Subcutaneous abdominal adipose tissue (tissue), 5 donors: ENCODE measurements around the gene RFPL3.

Experiments
- H3K27ac ChIP-seq: one replicate; pipeline ENCODE4 v1.7.0; 2013; ENCODE audit warnings: low read depth, mild to moderate bottlenecking, inconsistent platforms, low read length, moderate library complexity
- H3K27me3 ChIP-seq, 5 donors: one replicate each; pipeline ENCODE4 v1.7.0; 2013; ENCODE audit warnings: low read length in 5 of 5, inconsistent platforms in 1 of 5; ENCODE audit not compliant: control insufficient read depth in 5 of 5, insufficient read depth in 4 of 5
- H3K36me3 ChIP-seq, 5 donors: one replicate each; pipeline ENCODE4 v1.7.0; 2013; ENCODE audit warnings: low read length in 5 of 5; ENCODE audit not compliant: control insufficient read depth in 5 of 5, insufficient read depth in 5 of 5
- H3K4me1 ChIP-seq, 5 donors: one replicate each; pipeline ENCODE4 v1.7.0; 2013; ENCODE audit warnings: low read length in 5 of 5, mild to moderate bottlenecking in 3 of 5, moderate library complexity in 1 of 5; ENCODE audit not compliant: control insufficient read depth in 5 of 5, insufficient read depth in 5 of 5
- H3K4me3 ChIP-seq, 5 donors: one replicate each; pipeline ENCODE4 v1.7.0; 2013; ENCODE audit warnings: low read length in 5 of 5, low read depth in 1 of 5
- H3K9ac ChIP-seq, 5 donors: one replicate each; pipeline ENCODE4 v1.7.0; 2013; ENCODE audit warnings: low read length in 5 of 5, mild to moderate bottlenecking in 4 of 5, moderate library complexity in 3 of 5
- H3K9me3 ChIP-seq, 5 donors: one replicate each; pipeline ENCODE4 v1.7.0; 2013; ENCODE audit warnings: low read length in 5 of 5; ENCODE audit not compliant: control insufficient read depth in 5 of 5
- donor health status: healthy.
- donor health status: healthy.
- donor health status: healthy.
- donor health status: healthy.
- donor health status: healthy.

Gene RFPL3

DNA sequence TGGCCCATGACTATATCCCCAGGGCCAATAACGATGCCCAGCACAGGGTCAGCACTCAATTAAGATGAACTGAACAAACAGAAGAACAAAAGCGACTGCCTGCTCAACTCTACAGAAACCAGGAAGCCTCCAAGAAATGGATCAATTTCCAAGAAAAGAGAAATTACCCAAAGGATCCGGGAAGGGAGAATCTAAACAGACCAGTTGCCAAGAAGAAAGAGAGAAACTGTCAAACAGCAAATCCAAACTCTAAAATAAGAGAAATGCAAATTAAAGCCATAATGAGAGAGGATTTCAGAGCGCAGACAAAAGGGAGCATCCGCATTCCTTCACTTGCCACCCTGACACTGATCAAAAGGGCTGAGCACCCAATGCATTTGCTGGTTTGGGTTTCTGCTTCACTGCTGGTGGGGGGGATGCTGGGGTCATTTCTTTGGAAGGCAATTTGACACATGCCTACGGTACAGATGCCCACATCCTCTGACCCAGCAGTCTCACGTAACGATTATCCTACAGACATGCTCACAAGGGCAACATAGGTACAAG lies 37.7 kb upstream of the RFPL3 start:
- Histone ChIP-seq H3K36me3 (no peaks in the 10 kb centered on the region), H3K27me3 (peaks cover 0 to 7% (median 4%) of the 10 kb centered on the region in 5 donors), H3K4me3 (no peak overlapping the region), H3K9ac (no peak overlapping the region), H3K9me3 (peaks cover 0 to 7% (median 0%) of the 10 kb centered on the region in 5 donors), H3K4me1 (no peaks in the 10 kb centered on the region), H3K27ac (no peak overlapping the region)

DNA sequence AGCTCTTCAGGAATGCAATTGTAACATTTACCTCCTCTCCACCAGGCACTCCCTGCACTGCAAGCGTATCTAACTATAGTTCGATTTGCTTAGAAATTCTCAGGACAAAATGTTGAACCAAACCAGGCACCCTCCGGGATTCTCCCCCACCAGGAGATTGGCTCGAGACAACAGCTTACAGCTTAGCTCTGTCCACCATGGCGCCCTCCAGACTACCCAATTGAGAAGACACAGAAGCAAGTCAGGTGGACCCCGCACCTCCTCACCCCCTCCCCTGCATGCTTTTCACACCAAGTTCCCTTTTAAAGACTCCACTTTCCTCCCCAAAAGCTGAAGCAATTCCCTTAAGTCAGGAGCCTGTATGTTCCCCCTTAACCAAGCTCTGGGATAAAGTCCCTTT lies 34.7 kb upstream of the RFPL3 start:
- H3K4me1 ChIP-seq, result no peaks in the 10 kb centered on the region

DNA sequence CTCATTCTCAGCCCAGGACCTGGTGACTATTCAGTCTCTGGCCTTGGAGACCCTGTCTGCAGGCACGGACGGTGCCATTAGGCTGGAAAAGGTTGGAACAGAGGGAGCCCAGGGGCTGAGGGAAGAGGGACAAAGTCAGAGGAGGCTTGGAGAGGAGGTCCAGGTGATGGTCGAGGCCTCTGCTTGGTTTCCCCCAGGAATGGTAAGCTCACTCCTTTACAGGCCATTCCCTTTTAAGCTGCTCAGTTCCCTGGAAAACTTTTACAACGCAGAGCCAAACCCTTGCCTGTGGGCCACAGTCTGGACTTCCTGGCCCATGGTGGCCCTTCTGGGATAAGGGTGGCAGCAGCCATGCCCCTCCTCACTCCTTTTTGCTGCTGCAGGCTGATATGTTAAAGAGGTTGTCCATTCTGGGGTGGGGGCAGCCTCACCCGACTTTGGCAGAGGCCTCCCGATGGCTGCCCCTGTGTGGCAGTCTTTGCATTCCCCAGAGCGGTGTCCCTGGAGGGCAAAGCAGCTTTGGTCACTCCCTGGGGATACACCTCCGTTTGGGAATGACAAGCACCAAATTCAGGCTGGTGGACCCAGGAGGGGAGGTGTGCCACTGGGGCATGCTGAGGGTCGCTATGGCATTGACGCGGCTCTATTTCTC lies 34.0 kb upstream of the RFPL3 start:
- Histone ChIP-seq H3K9ac (no peak overlapping the region), H3K36me3 (no peaks in the 10 kb centered on the region), H3K9me3 (peaks cover 0 to 7% (median 7%) of the 10 kb centered on the region in 5 donors), H3K4me1 (no peaks in the 10 kb centered on the region), H3K27me3 (peaks cover 0 to 7% (median 4%) of the 10 kb centered on the region in 5 donors), H3K27ac (no peak overlapping the region), H3K4me3 (no peak overlapping the region)

More for the DNA sequence above, 34.7 kb upstream of the RFPL3 start:
- no peaks in the 10 kb centered on the region for H3K36me3 ChIP-seq
- peaks cover 0 to 7% (median 4%) of the 10 kb centered on the region in 5 donors for H3K27me3 ChIP-seq
- H3K9me3 ChIP-seq, result peaks cover 0 to 7% (median 4%) of the 10 kb centered on the region in 5 donors
- no peak overlapping the region for H3K4me3 ChIP-seq
- no peak overlapping the region for H3K9ac ChIP-seq
- H3K27ac ChIP-seq, result no peak overlapping the region

DNA sequence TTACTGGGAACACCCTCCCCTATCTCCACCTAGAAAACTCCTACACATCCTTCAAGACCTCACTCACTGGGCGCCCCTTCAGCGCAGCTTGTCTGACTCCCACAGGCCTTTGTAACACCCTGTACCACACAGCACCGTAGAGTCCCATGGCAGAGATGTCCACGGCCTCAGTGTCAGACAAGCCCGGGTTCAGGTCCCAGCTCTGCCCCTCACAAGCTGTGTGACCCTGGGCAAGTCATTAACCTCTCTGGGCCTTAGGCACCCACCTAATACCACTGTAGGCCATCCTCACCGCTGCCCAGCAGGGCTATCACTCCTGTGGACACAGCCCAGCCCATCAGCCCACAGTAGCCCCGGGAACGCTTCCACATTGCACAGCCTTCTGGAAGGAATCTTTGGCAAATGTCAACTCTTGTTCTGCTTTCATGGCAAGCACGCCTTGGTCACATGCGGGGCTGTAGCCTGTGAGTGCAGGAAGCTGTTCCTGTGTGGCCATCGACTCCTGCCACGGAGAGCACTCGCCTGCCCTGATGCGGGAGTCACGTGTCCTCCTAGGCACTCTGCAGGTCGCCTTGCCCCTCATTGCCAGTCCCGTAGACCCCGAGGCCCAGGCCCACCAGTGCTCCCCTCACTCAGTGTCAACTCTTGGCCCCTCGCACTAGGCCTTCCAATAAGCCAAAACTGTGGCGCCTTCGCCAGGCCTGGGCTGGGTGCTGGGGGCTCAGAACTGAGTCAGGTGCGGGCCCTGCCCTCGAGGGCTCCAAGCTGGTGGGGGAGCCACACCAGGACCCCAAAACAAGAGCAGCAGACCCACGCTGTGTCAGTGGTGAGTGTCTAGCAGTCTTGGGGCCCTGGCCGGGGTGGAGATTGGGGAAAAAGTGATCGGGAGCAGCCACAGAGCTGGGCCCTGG lies 32.9 kb upstream of the RFPL3 start:
- no peak overlapping the region for H3K4me3 ChIP-seq
- peaks cover 0 to 10% (median 5%) of the 10 kb centered on the region in 5 donors for H3K9me3 ChIP-seq
- H3K9ac ChIP-seq, result no peak overlapping the region
- H3K27me3 ChIP-seq, result peaks cover 0 to 7% (median 4%) of the 10 kb centered on the region in 5 donors
- H3K4me1 ChIP-seq, result no peaks in the 10 kb centered on the region
- no peak overlapping the region for H3K27ac ChIP-seq
- H3K36me3 ChIP-seq, result no peaks in the 10 kb centered on the region

DNA sequence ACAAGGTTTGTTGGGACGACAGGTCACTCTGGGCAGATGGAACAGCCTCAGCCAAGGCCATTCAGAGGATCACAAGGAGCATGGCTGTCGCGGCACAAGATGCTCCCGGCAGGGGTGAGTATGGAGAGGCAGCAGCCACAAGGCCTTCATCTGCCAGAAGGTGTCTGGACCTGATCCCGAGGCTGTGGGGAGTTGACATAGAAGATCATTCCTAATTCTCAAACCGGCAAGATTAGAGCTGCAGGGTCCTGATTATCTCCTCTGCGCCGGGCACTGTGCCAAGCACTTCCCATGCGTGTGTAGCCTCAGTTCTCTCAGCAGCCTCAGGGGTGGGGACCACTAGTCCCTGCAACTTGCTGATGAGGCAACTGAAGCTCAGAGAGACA lies 32.3 kb upstream of the RFPL3 start:
- no peak overlapping the region for H3K9ac ChIP-seq
- no peak overlapping the region for H3K27ac ChIP-seq
- peaks cover 0 to 10% (median 5%) of the 10 kb centered on the region in 5 donors for H3K9me3 ChIP-seq
- H3K27me3 ChIP-seq, result peaks cover 0 to 2% (median under 1%) of the 10 kb centered on the region in 5 donors
- H3K4me3 ChIP-seq, result no peak overlapping the region
- no peaks in the 10 kb centered on the region for H3K36me3 ChIP-seq
- no peaks in the 10 kb centered on the region for H3K4me1 ChIP-seq

DNA sequence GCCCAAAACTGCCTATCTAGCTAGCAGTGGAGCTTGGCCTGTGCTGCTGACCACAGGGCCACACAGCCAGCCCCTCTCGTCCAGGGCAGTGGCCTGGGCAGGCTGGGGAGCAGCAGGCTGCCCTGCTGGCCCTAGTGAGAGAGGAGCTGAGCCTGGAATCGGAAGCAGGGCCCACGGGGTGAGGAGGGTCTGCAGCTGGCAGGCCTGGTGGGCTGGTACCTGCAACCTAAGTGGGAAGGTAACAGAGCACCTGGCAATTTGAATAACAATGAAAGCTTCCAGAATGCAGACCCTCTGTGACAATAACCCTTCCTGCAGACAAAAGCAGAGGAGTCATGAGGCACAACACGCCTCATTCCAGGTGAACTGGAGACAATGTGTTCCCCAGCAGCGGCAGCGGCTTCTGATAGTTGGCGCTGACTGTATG lies 31.8 kb upstream of the RFPL3 start:
- Histone ChIP-seq H3K36me3 (no peaks in the 10 kb centered on the region), H3K4me3 (no peak overlapping the region), H3K27ac (no peak overlapping the region), H3K4me1 (no peaks in the 10 kb centered on the region), H3K27me3 (peaks cover 0 to 2% (median 0%) of the 10 kb centered on the region in 5 donors), H3K9ac (no peak overlapping the region), H3K9me3 (peaks cover 0 to 10% (median 5%) of the 10 kb centered on the region in 5 donors)

DNA sequence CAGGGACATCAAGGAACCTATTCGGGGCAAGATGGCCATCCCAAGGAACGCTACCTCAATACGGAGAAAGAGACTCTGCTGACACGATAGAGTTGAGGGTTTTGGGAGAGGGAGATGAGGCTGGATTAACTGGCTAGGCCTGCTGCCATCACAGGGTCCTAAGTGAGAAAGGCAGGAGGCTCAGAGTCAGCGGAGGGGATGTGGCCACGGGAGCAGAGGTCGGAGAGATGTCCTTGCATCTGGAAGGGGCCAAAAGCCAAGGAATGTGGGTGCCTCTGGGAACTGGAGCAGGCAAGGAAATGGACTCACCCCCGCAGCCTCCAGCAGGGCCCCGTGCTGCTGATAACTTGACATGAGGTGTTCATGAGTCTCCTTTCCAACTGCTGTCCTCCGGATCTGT lies 31.0 kb upstream of the RFPL3 start:
- Histone ChIP-seq H3K9me3 (peaks cover 0 to 10% (median 5%) of the 10 kb centered on the region in 5 donors), H3K4me3 (no peak overlapping the region), H3K4me1 (peaks cover 0 to 8% (median 0%) of the 10 kb centered on the region in 5 donors), H3K27me3 (peaks cover 0 to 6% (median 0%) of the 10 kb centered on the region in 5 donors), H3K27ac (no peak overlapping the region), H3K9ac (no peak overlapping the region), H3K36me3 (no peaks in the 10 kb centered on the region)

DNA sequence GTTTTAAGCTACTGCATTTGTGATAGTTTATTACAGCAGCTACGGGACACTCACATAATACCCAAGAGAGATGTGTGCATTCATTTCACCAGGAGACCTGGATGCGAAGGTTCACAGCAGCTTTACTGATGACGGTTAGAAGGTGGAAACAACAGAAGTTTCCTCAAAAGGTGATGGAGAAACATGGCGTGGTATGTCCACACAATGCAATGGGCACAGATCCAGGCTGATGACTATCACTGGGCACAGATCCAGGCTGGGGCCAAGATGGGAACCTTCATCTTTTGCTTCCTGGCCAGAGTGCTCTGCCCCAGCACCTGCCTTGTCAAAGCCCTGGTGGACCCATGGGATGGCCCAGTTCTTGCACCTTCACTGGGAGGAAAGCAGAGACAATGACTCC lies 30.6 kb upstream of the RFPL3 start:
- Histone ChIP-seq H3K4me1 (peaks cover 0 to 12% (median 0%) of the 10 kb centered on the region in 5 donors), H3K27ac (no peak overlapping the region), H3K27me3 (peaks cover 0 to 8% (median 1%) of the 10 kb centered on the region in 5 donors)

DNA sequence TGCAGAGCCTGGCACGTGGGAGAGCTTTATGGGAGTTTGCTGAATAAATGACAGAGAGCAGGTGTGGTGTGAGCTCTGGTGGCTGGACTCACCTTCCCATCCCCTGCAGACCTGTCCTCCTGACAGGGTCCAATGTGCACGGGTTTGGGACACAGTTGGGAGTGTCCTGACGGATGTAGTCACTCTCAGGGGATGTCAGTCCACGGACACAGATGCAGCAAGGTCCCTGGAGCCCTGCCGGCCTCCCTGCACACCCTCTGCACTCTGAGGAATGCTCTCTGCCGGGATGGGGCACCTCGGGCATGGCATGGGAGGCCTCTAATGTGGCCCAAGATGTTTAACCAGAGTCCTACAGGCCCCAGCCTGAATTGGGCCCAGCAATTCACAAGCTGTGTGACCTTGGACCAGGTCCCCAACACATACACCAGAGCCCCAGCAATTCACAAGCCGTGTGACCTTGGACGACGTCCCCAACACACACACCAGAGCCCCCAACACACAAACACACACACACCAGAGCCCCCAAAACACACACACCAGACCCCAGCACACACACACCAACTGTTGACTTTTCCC lies 30.0 kb upstream of the RFPL3 start:
- Histone ChIP-seq H3K4me1 (peaks cover 0 to 14% (median 0%) of the 10 kb centered on the region in 5 donors), H3K36me3 (no peaks in the 10 kb centered on the region), H3K4me3 (no peak overlapping the region), H3K27ac (no peak overlapping the region), H3K27me3 (peaks cover 0 to 12% (median 2%) of the 10 kb centered on the region in 5 donors), H3K9ac (no peak overlapping the region), H3K9me3 (peaks cover 0 to 10% (median 5%) of the 10 kb centered on the region in 5 donors)

More for the DNA sequence above, 30.6 kb upstream of the RFPL3 start:
- peaks cover 0 to 10% (median 5%) of the 10 kb centered on the region in 5 donors for H3K9me3 ChIP-seq
- H3K36me3 ChIP-seq, result no peaks in the 10 kb centered on the region
- H3K9ac ChIP-seq, result no peak overlapping the region
- H3K4me3 ChIP-seq, result no peak overlapping the region
